ENCODE measurements around the gene SON. TPM values are rescaled to one million over a fixed set of nuclear protein-coding genes. Genes with fewer than 3 reads are reported as not detected.
"Not testable (repeated sequence)": the region's sequence is repeated elsewhere in the genome, so short reads cannot be mapped to it uniquely, and the experiment has no call there.

SON gene
- total RNA-seq, 6 experiments from 2014 or later = 86.7 to 212 (median 113) TPM

- Histone ChIP-seq H3K4me1 (peaks cover 0 to 19% (median 9%) of the 10 kb centered on the region in 4 donors), H3K36me3 (peaks cover 0 to 89% (median 39%) of the 10 kb centered on the region in 4 donors), H3K27me3 (no peaks in the 10 kb centered on the region), H3K4me3 (no peak overlapping the region), H3K27ac (peak overlapping the region in 1 of 3 donors; percentile 44), H3K9me3 (no peaks in the 10 kb centered on the region)
- WGBS (ENCODE audit: insufficient coverage, low coverage, low lambda C conversion rate, missing lambda C conversion rate) = 14% methylated on average over 3 of the region's 3 CpGs
- TF ChIP-seq CTCF (IDR thresholded peaks at IDR 0.05) (no peak), POLR2A (IDR thresholded peaks at IDR 0.05) (no peak)
- DNase-seq (peak in 2 of 3 donors; percentile 60 to 73), ATAC-seq (peak; percentile 86 to 94 (median 88))
- intact Hi-C loops (cut with DNase I) = no loop called here
Observed at GRCh38 chr21:33572350-33572749, 29.5 kb downstream of the SON start.

- H3K4me3 ChIP-seq; H3K9me3 ChIP-seq; intact Hi-C loops (cut with DNase I); H3K27me3 ChIP-seq: not testable (repeated sequence)
- peak in 1 of 3 donors; percentile 55 for DNase-seq
- 18% methylated on average over 2 of the region's 2 CpGs for WGBS (ENCODE audit: insufficient coverage, low coverage, low lambda C conversion rate, missing lambda C conversion rate)
- peaks cover 0 to 59% (median 18%) of the 10 kb centered on the region in 4 donors for H3K36me3 ChIP-seq
- H3K4me1 ChIP-seq = peaks cover 0 to 19% (median 7%) of the 10 kb centered on the region in 4 donors
- peak overlapping the region in 1 of 3 donors; percentile 21 for H3K27ac ChIP-seq
- ATAC-seq = peak; percentile 90 to 93 (median 92)
Observed at GRCh38 chr21:33576741-33577141, 33.9 kb downstream of the SON start.

- no peaks in the 10 kb centered on the region for H3K27me3 ChIP-seq
- ATAC-seq (no peak), DNase-seq (no peak)
- 81% methylated on average over 2 of the region's 2 CpGs for WGBS (ENCODE audit: insufficient coverage, low coverage, low lambda C conversion rate, missing lambda C conversion rate)
- no peak overlapping the region for H3K4me3 ChIP-seq
- intact Hi-C loops (cut with DNase I) = no loop called here
- TF ChIP-seq CTCF (IDR thresholded peaks at IDR 0.05) = no peak
- no peak for TF ChIP-seq POLR2A (IDR thresholded peaks at IDR 0.05)
- H3K36me3 ChIP-seq = peaks cover 0 to 46% (median 12%) of the 10 kb centered on the region in 4 donors
- H3K4me1 ChIP-seq = peaks cover 0 to 11% (median 3%) of the 10 kb centered on the region in 4 donors
- H3K9me3 ChIP-seq = no peaks in the 10 kb centered on the region
- H3K27ac ChIP-seq = no peak overlapping the region
Observed at GRCh38 chr21:33578214-33578613, 35.4 kb downstream of the SON start.

- no peak for TF ChIP-seq POLR2A (IDR thresholded peaks at IDR 0.05)
- no peak for TF ChIP-seq CTCF (IDR thresholded peaks at IDR 0.05)
- Histone ChIP-seq H3K27ac (no peak overlapping the region), H3K9me3 (no peaks in the 10 kb centered on the region), H3K4me3 (no peak overlapping the region), H3K4me1 (peaks cover 0 to 11% (median 3%) of the 10 kb centered on the region in 4 donors), H3K27me3 (no peaks in the 10 kb centered on the region), H3K36me3 (peaks cover 0 to 37% (median 10%) of the 10 kb centered on the region in 4 donors)
- DNase-seq (no peak), ATAC-seq (no peak)
- intact Hi-C loops (cut with DNase I) = no loop called here
- 87% methylated on average over 7 of the region's 7 CpGs for WGBS (ENCODE audit: insufficient coverage, low coverage, low lambda C conversion rate, missing lambda C conversion rate)
Observed at GRCh38 chr21:33578959-33579542, 36.2 kb downstream of the SON start.

GRCh38 chr21:33584455-33584854, 41.6 kb downstream of the SON start:
- Histone ChIP-seq H3K27me3 (no peaks in the 10 kb centered on the region), H3K4me1 (peaks cover 0 to 6% (median 2%) of the 10 kb centered on the region in 4 donors), H3K36me3 (peaks cover 0 to 3% (median 0%) of the 10 kb centered on the region in 4 donors), H3K4me3 (no peak overlapping the region), H3K27ac (no peak overlapping the region), H3K9me3 (no peaks in the 10 kb centered on the region)
- intact Hi-C loops (cut with DNase I) = no loop called here
- TF ChIP-seq CTCF (IDR thresholded peaks at IDR 0.05) (no peak), POLR2A (IDR thresholded peaks at IDR 0.05) (no peak)
- DNase-seq (no peak), ATAC-seq (no peak)
- WGBS (ENCODE audit: insufficient coverage, low coverage, low lambda C conversion rate, missing lambda C conversion rate) = 46% methylated on average over 3 of the region's 3 CpGs

All from right lobe of liver (tissue), 6 donors.